ENCODE data around the gene PPP1R12B. TPM values are rescaled to one million over a fixed set of nuclear protein-coding genes. Genes with fewer than 3 reads are reported as not detected.
A peak's percentile ranks its signal among the peaks of the same experiment; 100 is the strongest.
"Not testable (repeated sequence)": the region's sequence is repeated elsewhere in the genome, so short reads cannot be mapped to it uniquely, and the experiment has no call there.

The PPP1R12B gene
- total RNA-seq, 1 donor from 2014 or later, result 31.2 TPM

DNA sequence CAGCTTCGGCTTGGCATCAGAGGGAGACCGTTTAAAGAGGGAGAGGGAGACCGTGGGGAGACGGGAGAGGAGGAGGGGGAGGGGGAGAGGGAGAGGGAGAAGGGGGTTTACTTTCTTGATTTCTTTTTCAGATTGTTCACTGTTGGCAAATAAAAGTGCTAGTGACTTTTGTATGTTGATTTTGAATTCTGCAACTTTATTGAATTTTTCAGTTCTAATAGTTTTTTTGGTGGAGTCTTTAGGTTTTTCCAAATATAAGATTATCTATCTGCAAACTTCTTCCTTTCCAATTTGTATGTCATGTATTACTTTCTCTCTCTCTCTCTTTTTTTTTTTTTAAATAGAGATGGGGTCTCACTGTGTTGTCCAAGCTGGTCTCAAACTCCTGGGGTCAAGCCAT lies 104.0 kb downstream of the PPP1R12B start:
- no peak overlapping the region for H3K27ac Mint-ChIP-seq
- TF ChIP-seq, protein P1, sequence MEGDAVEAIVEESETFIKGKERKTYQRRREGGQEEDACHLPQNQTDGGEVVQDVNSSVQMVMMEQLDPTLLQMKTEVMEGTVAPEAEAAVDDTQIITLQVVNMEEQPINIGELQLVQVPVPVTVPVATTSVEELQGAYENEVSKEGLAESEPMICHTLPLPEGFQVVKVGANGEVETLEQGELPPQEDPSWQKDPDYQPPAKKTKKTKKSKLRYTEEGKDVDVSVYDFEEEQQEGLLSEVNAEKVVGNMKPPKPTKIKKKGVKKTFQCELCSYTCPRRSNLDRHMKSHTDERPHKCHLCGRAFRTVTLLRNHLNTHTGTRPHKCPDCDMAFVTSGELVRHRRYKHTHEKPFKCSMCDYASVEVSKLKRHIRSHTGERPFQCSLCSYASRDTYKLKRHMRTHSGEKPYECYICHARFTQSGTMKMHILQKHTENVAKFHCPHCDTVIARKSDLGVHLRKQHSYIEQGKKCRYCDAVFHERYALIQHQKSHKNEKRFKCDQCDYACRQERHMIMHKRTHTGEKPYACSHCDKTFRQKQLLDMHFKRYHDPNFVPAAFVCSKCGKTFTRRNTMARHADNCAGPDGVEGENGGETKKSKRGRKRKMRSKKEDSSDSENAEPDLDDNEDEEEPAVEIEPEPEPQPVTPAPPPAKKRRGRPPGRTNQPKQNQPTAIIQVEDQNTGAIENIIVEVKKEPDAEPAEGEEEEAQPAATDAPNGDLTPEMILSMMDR (conservative IDR thresholded peaks at IDR 0.05), result no peak
- no peaks in the 10 kb centered on the region for H3K4me1 Mint-ChIP-seq (ENCODE audit: unreplicated experiment)
- H3K27me3 Mint-ChIP-seq, result no peaks in the 10 kb centered on the region
- H3K4me3 Mint-ChIP-seq, result no peak overlapping the region
- H3K36me3 Mint-ChIP-seq, result peaks cover 34% of the 10 kb centered on the region
- no peaks in the 10 kb centered on the region for H3K9me3 Mint-ChIP-seq
- no peak for DNase-seq (ENCODE audit: extremely low spot score, unreplicated experiment)

DNA sequence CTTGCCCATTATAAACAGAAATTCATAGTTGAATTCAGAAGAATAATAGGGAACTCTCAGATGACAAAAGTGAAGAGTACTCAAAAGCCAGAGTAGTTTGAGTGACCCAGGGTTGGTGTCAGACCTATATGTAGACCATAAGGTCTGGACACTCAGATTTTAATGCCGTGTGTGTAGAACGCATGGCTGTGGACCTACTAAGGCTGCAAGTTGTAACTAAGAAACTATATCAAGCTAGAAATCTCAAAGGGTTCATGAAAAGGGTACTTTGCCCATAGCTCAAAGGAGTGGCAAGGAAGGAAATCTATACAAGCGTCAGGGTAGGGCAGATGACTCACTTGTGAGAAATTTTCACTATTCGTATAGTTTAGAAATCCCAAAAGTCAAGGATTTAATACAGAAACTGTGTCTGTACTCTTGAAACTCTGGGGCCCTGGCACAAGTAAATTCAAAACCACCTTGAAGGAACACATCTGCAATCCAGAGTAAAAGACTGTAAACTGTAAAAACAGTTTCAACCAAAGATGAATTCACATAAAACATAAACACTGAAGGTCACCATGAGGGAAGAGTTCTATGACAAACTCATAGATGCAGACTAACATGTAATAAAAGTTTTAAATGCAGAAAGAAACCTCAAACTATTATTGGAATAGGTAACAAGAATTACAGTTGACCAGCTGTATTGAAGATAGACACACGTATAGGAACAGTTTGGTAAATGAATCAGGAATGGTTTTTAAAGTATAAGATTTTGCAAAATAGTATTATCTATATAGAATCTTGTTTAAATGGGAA lies 108.1 kb downstream of the PPP1R12B start:
- not testable (repeated sequence) for H3K4me1 Mint-ChIP-seq (ENCODE audit: unreplicated experiment); DNase-seq (ENCODE audit: extremely low spot score, unreplicated experiment); H3K9me3 Mint-ChIP-seq; H3K27me3 Mint-ChIP-seq
- H3K4me3 Mint-ChIP-seq, result peak overlapping the region; percentile 73
- H3K36me3 Mint-ChIP-seq, result peaks cover 16% of the 10 kb centered on the region
- peak overlapping the region; percentile 97 for H3K27ac Mint-ChIP-seq

DNA sequence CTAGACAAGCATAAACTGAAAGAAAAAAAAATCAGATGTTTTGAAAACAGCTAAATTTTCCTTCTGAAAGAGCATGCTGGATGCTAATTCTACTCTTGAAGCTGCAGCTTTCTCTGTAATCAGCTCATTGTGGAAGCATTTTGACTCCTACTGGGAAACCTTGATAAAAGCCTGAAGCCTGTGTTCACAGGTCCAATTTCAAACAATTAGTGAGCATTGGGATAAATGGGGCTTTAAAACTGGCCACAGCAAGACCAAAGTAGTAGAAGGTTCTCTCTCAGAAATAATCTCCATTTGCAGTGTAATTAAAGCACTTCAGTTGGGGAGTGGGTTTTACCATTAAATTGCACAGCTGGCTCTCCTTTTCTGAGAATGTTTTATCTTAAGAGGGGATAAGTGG lies 110.2 kb downstream of the PPP1R12B start:
- H3K27ac Mint-ChIP-seq; H3K27me3 Mint-ChIP-seq; H3K4me1 Mint-ChIP-seq (ENCODE audit: unreplicated experiment); DNase-seq (ENCODE audit: extremely low spot score, unreplicated experiment); H3K9me3 Mint-ChIP-seq; H3K4me3 Mint-ChIP-seq; H3K36me3 Mint-ChIP-seq: not testable (repeated sequence)

DNA sequence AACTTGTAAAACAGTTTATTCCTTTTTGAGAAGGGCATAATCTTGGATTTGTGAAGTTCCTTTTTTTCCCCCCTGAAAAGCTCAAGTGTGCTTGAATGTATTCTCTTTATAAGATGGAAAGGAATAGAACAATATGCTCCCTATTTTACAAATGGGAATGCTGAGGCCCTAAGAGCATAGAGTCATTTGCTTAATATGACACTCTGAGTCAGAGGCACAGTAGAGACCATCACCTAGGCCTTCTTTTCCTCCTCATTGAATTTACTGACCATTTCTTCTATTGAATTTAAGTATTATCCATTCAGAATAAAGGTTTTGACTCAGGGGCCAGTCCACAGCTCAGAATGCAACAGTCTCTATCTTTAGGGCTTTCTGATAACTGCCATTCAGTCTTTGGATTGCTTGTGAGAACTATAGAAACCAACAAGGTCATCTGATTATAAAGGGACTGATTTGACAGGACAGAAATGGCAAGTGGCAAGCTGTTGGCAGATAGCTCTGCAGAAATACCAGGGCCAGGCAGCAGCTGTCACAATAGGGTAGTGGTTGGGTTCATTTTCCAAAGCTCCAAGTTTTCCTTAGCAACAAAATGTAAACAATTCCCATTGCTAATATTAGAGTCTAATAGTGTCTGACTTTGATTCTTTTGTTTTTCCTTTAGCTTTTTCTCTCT lies 111.1 kb downstream of the PPP1R12B start:
- not testable (repeated sequence) for H3K9me3 Mint-ChIP-seq; H3K36me3 Mint-ChIP-seq; DNase-seq (ENCODE audit: extremely low spot score, unreplicated experiment); H3K4me3 Mint-ChIP-seq; H3K27me3 Mint-ChIP-seq; H3K27ac Mint-ChIP-seq
- peaks cover 12% of the 10 kb centered on the region for H3K4me1 Mint-ChIP-seq (ENCODE audit: unreplicated experiment)

DNA sequence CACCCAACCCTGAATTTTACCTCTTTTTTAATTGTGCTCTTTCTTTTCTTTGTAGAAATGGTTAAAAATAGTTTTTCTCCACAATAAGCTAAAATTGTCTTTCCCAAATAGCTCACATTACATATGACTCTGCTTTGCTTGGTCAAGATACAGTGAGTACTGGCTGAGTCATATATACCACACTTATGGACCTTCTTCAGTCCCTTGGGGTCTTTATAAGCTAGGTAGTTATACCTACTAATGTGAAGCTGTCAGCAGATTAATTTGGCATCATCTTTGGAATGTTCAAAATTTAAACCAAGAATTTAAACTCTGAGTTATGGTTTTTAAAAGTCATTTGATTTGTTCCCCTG lies 111.6 kb downstream of the PPP1R12B start:
- not testable (repeated sequence) for H3K27me3 Mint-ChIP-seq; H3K27ac Mint-ChIP-seq; DNase-seq (ENCODE audit: extremely low spot score, unreplicated experiment); H3K9me3 Mint-ChIP-seq; H3K4me3 Mint-ChIP-seq; H3K36me3 Mint-ChIP-seq
- H3K4me1 Mint-ChIP-seq (ENCODE audit: unreplicated experiment), result peaks cover 13% of the 10 kb centered on the region

DNA sequence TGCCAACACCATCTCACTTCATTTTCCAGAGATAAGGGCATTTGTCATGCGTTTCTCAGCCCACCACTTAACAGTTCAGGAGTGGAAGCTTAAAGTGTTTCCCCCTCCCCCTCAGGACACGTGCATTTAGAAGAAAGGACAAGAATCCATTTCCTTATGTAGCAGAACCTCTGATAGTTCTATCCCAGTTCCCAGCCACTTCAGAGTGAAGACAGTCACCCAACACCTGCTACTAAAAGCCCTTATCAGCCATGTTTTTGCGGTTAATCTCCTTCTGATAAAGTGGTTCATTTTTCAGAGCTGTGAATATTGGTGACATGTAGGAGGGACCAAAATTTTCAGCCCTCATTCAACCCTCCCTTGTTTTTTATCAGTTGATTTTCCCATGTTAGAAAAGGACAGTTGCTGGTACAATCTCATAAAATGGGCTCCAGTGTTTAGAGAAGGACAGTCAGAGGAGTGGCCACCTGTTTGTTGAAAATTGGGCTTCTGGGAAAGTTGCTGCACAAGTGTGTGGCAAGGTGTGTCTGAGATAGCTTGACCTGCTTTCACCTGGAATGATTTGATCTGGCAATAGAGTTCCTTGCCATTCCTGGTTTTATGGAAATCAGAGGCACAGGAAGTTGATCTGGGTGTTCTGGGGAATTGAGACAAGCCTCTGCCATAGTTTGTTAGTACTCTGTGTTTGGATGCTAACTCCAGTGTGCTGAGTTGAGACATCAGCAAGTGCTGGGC lies 114.0 kb downstream of the PPP1R12B start:
- Mint-ChIP-seq H3K27me3 (no peaks in the 10 kb centered on the region), H3K9me3 (no peaks in the 10 kb centered on the region), H3K4me1 (ENCODE audit: unreplicated experiment) (peaks cover 21% of the 10 kb centered on the region)

DNA sequence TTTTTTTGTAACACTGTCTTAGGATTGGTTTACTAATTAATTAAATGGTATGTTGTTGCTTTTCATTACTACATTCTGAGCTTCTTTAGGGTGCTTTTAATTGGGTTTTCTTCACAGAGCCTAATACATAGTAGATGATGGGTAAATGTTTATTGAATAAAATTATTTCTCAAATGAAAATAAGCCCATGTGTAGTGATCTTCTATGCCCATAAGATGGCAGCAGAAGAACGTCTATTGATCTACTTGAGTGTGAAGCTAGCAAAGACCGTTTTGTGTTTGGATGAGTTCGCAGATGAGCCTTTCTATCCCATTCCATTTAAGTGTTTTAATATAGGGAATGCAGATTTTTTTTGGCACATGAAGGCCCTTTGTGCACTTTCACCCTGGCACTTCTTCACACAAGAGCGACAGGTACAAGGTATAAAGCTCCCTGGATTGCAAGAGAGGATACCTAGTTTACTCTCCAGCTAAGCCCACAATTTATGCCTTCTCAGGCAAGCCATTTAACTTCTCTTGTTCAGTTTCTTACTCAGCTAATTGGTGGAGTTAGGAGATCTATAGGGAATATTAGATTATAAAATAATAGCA lies 115.7 kb downstream of the PPP1R12B start:
- peak overlapping the region; percentile 7 for H3K4me3 Mint-ChIP-seq
- TF ChIP-seq, protein P1 (conservative IDR thresholded peaks at IDR 0.05), result peak; percentile 82
- DNase-seq (ENCODE audit: extremely low spot score, unreplicated experiment); H3K36me3 Mint-ChIP-seq; H3K27me3 Mint-ChIP-seq; H3K9me3 Mint-ChIP-seq: not testable (repeated sequence)
- H3K27ac Mint-ChIP-seq, result peak overlapping the region; percentile 80
- peaks cover 21% of the 10 kb centered on the region for H3K4me1 Mint-ChIP-seq (ENCODE audit: unreplicated experiment)

More for the DNA sequence above, 114.0 kb downstream of the PPP1R12B start:
- DNase-seq (ENCODE audit: extremely low spot score, unreplicated experiment), result no peak
- no peaks in the 10 kb centered on the region for H3K36me3 Mint-ChIP-seq
- TF ChIP-seq, protein P1 (conservative IDR thresholded peaks at IDR 0.05), result no peak
- H3K27ac Mint-ChIP-seq, result peak overlapping the region; percentile 81
- peak overlapping the region; percentile 38 for H3K4me3 Mint-ChIP-seq

DNA sequence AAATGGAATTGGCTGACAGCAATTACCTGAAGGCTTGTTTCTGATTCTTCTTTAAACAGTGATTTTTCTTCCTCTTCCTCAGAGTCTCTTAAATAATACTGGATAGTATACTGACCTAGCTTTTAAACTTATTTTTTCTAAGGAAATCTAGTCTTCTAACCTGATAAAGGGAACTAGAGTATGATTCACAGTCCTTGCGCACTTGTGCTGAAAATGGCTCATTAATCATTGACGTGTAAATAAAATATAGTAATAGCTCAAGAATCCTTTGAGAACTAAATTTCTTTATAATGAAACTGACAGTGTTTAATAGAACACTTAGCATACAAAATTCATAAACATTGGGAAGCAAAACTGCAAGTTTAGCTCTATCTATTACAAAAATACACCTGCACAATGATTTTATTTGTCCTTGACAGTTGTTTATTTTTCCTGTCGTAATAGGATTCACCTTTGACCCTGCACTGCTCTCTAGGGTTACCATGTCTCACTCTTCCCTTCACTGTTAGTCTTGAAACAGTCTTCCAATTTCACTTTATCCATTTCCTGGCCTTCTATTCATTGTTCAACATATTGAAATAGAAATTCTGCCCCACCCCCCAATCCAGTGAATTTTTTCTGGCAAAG lies 117.3 kb downstream of the PPP1R12B start:
- H3K9me3 Mint-ChIP-seq; H3K36me3 Mint-ChIP-seq; DNase-seq (ENCODE audit: extremely low spot score, unreplicated experiment); H3K27me3 Mint-ChIP-seq: not testable (repeated sequence)
- peak overlapping the region; percentile 46 for H3K27ac Mint-ChIP-seq
- peak overlapping the region; percentile 26 for H3K4me3 Mint-ChIP-seq
- peaks cover 21% of the 10 kb centered on the region for H3K4me1 Mint-ChIP-seq (ENCODE audit: unreplicated experiment)

DNA sequence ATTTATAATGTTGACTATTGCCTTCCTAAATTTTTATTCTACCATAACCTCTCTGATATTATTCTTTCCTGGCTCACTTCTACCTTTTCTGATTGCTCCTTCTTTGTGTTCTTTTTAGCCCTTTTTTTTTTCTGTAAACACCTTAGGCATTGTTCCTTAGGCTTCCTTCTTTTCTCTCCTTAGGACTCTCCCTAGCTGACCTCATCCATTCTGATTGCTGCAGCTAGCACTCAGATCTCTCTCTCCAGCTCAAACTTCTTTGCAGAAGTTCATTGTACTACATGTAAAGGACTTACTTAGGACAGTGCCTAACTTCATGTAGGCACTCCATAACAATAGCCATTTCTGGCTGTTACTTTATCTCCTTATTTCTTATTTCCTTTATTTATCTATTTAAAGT lies 117.8 kb downstream of the PPP1R12B start:
- peaks cover 21% of the 10 kb centered on the region for H3K4me1 Mint-ChIP-seq (ENCODE audit: unreplicated experiment)
- DNase-seq (ENCODE audit: extremely low spot score, unreplicated experiment); H3K9me3 Mint-ChIP-seq; H3K36me3 Mint-ChIP-seq; H3K27me3 Mint-ChIP-seq; H3K27ac Mint-ChIP-seq: not testable (repeated sequence)
- H3K4me3 Mint-ChIP-seq, result peak overlapping the region; percentile 26

DNA sequence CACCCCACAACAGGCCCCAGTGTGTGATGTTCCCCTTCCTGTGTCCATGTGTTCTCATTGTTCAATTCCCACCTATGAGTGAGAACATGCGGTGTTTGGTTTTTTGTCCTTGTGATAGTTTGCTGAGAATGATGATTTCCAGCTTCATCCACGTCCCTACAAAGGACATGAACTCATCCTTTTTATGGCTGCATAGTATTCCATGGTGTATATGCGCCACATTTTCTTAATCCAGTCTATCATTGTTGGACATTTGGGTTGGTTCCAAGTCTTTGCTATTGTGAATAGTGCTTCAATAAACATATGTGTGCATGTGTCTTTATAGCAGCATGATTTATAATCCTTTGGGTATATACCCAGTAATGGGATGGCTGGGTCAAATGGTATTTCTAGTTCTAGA lies 118.9 kb downstream of the PPP1R12B start:
- peaks cover 13% of the 10 kb centered on the region for H3K4me1 Mint-ChIP-seq (ENCODE audit: unreplicated experiment)
- H3K4me3 Mint-ChIP-seq; H3K9me3 Mint-ChIP-seq; DNase-seq (ENCODE audit: extremely low spot score, unreplicated experiment); H3K36me3 Mint-ChIP-seq; H3K27me3 Mint-ChIP-seq; H3K27ac Mint-ChIP-seq: not testable (repeated sequence)
